Stimulated activated naive CD4-positive, alpha-beta T cell treated with Interleukin-2 at 50 U/mL for 16 hours (primary cell): ENCODE data around the gene LRFN2.

Experiments
- DNase-seq: peaks from one replicate; lab custom pipeline; 2025; lab: John Stamatoyannopoulos, UW

Gene LRFN2

DNA sequence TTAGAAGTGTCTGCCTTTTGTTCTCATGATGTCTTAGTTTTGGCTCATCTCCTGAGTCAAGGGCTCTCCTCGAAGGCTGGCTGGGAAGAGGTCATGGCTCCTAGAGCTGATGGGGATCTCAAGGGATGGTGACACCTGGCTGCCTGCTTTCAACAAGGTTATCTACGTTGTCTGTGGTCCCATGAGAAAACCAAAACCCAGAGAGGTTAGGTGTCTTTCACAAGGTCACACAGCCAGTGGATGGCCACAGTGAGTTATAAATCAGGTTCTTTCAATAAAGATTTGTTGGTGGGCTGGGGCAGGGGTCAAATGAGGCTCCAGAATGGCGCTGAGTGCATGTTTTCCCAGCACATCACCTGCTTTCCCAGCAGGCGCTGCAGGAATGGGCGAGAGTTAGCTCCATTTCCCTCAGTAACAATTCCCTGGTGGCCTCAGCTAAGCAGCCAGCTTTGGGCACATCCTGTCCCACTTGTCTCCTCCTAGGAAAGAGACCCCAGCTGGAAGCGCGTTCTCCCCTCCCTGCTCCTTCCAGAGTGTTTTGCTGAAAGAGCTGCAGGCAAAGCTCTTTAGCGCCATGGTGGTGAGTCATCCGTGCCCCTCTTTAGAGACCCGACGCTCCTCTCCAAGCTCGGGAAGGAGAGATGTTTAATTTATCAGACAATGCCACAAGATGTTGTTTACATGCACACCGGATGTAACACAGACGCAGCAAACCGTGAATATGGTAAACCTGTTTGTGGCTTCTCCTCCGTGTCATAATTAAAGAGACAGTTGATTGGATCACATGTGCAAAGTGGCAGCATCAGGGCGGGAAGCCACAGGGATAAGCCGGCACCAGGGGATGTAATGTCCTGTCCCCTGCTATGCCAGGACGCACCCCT lies 109.7 kb downstream of the LRFN2 start:
- no peak for DNase-seq

DNA sequence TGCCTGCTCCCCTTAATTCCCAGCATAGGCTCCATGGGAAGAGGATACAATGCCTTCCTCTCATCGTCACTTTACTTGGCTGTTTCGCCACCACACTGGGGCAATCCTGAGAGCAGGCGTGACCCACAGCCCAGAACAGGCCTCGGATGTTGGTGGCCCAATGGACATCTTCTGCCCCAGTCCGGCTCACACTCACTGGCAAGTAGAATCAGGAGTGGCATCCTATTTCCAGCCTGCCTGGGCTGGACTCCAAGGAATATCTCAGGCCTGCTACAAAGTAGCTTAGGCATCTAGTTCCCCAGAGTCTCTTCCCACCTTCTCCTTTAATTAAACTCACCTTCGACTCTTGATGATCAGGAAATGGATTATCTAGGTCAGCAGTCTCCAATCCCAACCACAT lies 110.5 kb downstream of the LRFN2 start:
- no peak for DNase-seq

DNA sequence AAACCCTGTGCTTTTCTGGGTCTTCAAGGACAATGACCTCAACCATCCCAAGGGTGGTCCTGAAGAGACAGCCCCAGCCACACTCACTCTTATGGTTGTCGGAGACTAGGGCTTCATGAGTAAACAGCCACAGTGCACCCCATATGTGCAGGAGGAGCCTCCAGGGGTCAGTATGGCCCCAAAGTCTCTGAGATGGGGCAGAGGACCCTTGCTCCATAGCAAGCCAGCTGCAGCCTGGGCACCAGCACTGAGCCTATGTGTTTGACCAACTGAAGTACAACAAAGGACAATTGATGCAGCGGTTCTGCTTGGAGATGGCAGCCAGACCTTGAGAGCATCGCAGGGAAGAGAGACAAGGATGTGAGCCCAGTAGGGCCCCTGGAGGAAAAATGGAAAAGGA lies 112.2 kb downstream of the LRFN2 start:
- DNase-seq: no peak

DNA sequence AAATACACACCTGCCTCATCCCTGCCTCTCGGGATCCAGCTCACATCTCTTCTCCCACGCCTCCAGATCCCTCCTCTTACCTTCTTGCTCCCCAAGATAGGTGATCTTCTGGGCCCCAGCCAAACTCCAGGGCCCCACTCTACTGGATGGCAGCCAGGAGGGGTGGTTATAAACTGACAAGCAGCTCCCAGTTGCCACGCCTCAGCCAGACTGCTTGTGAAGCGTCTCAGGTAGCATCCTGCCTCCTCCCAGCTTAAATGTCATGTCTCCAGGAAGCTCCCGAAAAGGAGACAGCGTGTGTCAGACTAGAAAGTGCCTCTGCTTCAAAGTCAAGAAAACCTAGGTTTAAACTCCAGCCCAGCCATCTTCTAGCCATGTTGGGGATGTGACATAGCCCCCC lies 114.1 kb downstream of the LRFN2 start:
- DNase-seq: no peak

DNA sequence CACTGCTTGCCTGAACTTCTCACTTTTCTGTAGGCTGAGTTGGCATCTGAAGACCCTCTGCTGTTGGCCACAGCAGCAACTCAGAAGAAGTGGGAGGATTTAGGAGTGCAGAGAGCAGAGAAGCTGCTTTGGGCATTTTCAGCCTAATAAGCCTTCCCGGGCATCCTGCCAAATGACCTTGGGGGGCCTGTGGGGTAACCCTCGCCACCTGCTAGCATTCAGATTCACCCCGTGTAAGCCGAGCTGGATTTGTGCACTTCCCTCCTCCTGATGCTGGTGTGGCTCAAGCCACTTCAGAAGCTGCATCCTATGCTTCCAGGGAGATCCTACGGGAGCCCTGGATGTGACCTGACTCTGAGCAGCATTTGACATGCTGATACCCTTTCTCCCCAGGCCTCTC lies 114.8 kb downstream of the LRFN2 start:
- no peak for DNase-seq

DNA sequence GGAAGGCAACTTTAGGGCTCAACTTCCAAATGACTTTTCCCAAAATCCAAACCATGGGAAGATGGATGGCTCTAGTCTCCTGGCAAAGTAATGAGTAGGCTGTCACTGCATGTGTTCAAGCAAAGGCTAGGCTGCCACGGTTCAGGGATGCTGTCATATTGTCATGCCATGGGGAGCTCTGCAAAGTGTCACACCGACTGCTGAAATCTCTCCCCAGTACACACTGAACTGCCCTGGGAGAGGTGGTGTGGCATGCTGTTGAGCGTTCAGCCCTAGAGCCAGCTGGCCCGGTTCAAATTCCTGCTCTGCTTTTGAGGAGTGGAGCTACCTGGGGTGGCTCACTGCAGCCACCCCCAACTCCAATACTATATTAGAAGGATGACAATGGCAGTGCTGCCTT lies 115.9 kb downstream of the LRFN2 start:
- DNase-seq: no peak

DNA sequence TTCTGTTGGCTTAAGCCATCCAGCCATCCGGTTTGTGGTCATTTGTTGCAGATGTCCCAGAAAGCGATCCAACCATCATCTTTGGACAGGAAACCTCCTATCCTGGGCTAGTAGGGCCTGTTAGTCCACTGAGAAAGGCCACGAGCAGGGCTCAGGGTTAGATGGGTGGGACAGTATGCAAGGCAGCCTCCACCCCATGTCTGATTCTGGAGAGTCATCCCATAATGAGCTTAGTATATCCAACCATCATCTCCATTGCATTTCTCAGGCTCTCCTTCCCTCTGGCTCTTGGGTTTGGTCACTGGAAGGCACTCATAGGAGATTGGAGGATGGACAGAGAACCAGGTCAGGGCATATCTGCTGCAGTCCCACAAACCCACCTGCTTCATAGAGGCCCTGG lies 117.8 kb downstream of the LRFN2 start:
- DNase-seq: no peak

DNA sequence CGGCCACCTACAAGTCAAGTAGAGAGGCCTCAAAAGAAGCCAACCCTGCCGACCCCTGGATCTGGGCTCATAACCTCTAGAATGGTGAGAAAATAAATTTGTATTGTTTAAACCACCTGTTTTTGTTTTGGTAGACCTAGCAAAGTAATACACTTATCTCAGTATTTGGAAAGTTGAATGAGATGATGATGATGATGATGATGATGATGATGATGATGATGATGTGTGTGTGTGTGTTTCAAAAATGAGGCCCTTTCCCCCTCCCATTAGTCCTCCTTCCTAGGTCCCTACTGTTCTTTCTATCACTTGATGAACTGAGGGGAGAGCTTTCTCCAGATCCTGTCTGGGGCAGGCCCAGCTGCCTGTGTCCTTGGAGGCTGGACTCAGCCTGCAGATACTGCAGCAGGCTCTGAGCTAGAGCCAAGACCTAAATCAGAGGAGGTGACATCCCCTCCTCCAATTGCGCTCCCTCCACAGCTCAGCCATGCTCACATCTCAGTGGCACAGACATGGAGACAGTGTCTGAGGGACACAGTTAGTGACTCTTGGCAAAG lies 120.1 kb downstream of the LRFN2 start:
- DNase-seq: no peak

DNA sequence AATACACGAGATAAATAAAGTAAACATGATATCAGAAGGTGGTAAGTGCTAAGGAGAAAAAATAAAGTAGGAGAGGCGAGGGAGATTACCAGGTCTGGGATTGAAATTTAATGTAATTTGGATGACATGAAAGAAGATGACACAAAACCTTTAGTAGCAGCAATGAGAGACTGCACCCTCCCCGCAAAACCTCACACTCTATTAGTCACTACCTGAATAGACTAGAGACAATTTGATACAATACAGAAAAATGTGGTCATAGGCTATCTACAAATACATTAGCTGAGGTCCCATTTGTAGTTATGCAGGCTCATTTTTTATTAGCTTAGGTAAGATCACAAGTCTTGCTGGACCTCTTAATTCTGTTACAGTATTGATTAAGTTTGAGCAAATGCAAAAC lies 125.5 kb downstream of the LRFN2 start:
- DNase-seq: no peak

DNA sequence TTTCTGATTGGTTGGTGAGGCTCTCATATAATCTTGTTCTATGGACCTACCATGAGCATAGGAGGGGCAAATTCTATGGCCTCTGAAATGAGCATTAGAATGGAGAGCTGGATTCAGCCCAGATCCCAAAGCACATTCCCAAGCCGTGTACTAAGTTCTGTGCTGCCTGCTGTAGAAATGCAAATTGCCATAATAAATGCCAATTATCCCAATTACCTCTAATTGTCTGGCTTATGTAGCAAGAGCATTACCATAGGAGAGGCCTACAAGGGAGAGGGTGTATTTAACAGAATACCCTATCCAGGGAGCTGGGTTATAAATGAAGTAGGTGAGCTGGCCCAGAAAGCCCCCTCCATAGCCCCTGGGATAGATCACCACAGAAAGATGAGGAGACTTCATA lies 126.8 kb downstream of the LRFN2 start:
- no peak for DNase-seq

DNA sequence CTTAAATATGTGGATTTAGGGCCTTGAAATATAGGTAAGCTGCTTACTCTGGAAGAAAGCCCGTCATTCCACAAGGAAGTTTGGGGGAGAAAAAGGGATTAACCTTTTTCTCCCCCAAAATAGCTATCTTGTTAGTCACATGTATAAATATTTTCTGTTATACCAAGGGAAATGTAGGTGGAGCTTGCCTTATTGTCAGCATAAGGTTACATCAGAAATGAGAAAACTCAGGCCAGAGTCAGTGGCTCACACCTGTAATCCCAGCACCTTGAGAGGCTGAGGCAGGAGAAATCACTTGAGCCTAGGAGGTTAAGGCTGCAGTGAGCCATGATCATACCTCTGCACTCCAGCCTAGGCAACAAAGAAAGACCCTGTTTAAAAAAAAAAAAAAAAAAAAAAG lies 129.9 kb downstream of the LRFN2 start:
- DNase-seq: no peak

DNA sequence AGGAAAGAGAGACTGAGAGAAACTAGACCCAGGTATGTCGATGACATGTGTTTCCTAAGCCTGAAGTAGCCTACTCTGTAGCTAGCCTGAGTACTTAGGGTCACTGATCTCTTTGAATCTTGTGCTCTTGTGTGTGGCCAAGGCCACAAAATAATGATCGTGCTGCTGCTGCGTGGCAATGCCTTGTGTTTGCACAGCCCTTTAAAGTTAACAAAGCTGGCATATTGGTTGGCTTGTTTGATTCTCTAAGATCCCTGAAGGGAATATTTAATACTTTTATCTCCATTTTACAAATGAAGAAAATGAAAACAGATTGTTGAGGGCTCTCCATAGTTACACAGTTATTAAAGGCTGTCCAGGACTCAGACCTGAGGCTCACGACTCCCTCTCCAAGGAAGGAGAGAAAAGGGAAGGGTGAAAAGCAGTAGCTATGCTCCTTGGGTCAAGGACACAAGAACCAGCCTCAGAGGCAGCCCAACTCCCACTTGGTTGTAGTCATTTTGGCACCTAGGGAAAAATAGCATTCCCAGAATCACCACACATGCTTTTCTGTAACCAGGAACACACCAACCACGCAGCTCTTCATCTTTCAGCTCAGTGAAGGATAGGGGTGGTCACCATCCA lies 130.7 kb downstream of the LRFN2 start:
- no peak for DNase-seq

DNA sequence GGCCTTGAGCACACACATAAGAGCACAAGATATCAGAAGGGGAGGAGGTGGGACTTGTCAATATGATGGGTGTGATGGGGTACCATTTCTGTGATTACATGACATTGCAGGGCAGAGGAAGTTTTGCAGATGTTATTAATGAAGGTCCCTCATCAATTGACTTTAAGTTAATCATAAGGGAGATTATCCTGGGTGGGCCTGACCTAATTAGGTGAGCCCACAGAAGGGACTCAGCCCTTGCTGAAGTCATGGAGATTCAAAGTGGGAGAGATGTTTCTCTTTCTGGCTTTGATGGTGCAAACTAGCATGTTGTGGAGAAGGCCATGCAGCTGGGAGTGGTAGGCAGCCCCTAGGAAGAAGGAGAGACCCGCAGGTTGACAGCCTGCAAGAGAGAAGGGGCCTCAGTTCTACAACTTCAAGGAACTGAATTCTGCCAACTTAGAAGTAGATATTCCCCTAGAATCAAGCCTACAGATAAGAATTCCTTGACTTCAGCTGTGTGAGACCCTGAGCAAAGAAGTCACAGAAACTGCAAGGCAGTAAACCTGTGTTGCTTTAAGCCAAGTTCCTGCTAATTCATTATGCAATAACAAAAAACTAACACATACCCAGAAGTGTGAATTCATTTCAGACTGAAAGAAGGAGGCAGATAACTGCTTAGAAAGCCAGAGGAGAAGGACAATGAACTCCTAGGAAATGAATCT lies 131.3 kb downstream of the LRFN2 start:
- DNase-seq: no peak

DNA sequence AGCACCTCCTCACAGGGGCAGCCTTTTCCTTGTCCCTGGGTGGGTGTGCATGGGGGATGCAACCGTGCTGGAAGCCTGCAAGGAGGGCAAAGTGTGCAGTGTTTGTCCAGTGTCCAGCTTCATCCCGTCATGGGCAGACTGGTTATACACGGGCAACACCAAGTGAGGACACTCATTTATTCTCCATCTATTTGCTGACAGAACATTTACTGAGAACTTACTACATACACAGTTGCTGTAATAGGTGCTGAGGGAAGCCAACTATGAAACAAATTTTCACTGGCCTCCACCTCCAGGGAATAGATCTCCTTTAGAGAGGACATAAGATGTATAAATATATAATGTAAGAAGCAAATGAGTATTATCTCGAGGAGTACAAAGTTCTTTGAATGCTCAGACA lies 136.7 kb downstream of the LRFN2 start:
- no peak for DNase-seq

DNA sequence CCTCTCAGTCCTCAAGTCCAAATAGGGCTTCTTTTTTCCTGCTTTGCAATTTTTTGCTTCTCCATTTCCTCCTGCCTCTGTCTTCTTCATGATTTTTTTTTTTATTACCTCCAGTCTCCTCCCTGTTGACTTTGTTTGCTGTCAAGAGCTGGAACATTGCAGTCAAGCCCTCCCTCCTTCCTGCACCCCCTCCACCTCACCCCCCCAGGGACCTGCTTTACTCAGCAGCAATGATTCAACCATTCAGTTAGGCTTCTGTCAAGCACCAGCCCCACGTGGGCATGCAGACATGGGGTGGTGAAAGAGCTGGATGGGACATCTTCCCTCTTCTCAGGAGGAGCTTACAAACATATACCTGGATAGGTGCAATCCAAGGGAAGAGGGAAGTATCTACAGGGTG lies 142.4 kb downstream of the LRFN2 start:
- DNase-seq: no peak

DNA sequence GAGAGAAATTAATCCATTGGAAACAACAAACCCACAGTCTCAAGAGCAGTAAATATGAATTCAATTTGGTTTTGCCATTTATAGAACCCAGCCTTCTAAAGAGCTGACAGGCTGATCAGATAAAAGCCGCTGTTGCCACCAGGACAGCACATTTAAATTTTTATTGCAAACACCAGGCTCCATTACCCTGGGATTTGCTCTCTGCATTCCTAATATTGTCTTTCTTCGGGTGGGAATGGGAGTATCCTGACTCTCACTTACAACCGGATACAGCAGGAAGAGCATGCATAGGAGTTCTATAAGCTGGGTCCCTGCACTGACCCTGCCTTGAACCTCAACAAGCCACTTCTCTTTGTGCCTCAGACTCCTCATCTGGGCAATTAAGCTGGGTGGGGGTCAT lies 142.9 kb downstream of the LRFN2 start:
- no peak for DNase-seq

DNA sequence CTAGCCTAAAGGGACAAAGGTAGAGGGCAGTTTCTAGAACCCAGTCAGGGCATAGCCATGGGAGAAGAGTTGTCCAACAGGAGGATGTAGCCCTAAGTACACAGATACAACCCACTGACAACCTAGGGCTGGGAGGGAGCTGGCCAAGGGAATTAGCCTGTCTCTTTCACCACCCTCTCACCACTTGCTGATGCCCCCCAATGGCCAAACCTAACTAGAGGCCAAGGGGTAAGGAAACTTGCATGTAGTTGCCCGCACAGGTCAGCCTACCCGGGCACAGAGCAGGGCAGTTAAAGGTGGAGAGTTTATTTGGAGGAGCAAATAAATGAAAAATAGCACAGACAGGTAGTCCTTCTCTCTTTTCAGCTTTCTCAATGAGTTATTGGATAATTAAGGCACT lies 143.3 kb downstream of the LRFN2 start:
- DNase-seq: no peak

DNA sequence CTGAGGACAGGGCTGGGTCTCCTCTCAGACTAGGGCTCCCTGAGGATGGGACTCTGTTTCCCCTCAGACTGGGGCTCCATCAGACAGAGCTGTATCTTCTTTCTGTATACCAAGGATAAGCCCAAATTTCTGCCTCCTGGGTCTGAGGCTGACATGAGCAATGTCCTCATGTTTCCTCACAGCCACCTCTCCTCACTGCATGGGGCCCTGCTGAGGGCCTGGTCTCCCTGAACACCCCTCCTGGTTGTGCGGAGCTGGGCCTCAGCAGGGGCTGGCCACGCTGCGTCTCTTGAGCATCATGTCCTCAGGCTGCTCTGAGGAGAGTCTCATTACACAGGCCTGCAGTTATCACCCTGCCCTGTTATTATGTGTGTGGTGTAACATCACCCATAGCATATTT lies 144.6 kb downstream of the LRFN2 start:
- no peak for DNase-seq

DNA sequence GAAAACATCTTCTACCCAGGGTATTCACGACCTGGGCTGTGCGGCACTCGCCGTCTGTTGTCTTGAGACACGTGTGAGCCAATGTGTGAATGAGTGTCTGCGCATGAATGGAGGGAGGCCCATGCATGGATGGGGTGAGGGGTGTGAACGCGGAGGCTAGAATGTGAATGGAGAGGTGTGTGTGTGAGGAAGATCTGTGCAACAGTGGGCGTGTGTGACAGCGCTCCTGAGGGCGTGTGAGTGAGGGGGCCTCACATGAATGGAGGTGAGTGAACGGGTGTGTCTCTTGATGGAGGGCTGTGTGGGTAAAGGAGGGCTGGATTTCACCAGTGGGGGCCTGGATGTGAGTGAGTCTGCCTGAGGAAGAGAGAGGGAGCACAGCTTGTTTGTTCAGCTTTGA lies 146.0 kb downstream of the LRFN2 start:
- no peak for DNase-seq

DNA sequence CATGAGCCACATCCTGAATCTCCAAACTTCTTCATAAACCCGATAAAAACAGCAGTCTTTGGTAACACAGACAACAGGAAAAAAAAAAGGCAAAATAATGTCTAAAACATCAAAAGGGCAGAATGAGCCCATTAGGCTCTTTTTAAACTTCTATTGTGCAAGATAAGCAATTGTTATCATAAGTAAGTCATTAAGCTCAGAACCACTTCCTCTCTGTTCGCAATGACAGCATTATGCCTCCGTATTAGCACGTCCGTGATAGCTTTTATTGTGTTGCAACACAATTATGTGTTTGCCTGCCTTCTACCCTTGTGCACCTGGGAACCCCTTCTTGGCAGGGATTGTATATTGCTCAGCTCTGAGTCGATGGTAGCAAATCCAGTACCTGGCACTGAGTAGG lies 147.1 kb downstream of the LRFN2 start:
- no peak for DNase-seq

DNA sequence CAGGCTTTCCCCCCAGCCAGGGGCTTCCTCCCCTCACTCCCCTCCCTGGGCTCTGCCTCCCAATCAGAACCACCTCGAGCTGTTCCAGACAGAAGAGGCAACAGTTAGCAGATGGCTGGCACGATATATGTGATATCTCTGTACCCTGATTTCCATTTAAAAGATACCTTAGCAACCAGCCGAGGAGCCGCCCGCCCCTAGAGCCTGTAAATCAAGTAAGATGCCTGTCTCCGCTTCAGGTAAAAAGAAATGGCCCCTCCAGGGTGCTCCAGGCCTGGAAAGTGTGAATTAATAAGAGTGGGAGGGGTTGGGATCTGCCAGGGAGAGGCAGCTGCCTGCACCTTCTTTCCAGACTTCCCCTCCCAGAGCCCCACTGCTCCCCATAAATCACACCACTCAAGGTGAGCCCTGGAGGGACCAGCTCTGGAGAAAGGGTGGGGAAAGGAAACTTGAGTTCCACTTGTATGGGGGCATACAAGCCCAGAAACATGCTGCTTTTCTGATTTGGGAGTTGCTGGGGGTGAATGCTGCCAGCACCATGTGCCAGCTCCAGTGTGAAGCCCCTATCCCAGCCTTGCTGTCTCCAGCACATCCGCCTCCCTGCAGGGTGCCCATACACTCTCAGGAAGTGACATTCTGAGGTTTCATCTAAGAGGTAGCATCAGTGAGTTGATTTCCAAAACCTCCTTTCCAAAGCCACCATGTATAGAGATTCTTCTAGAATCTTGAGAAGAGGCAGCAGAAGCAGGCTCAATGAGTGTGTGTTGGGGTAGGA lies 148.0 kb downstream of the LRFN2 start:
- no peak for DNase-seq

DNA sequence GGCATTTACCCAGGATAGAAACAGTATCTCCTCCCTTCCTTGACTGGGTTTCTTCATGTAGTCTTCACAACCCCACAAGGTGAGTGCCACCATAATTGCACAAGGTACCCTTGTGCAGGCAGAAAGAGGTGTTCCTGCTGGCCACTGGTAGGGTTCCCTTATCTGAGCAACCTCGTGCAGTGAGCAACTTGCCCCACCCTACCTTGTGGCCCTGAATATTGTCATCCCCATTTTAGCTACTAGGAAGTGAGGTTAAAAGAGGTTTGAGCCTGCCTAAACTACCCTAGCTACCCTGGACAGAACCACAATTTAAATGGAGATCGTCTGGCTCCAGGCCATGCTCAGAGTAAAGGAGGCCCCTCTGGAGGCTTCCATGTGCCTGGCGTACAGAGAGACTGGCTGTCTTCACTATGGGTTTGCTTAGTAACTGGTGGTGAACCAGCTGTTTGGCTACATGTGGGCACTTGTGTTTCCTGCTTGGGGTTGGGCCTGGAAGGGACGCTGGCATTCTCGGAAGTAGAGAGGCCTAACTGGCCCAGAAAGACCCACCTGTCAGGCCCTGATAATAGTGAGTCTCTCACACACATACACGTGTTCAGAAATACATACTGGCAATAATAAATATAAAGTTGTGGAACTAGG lies 148.8 kb downstream of the LRFN2 start:
- no peak for DNase-seq
